IPS-NIHi7 (cell line): ENCODE measurements around the gene WFIKKN1.
"Not testable (repeated sequence)": the region's sequence is repeated elsewhere in the genome, so short reads cannot be mapped to it uniquely, and the experiment has no call there.

Experiments
- DNase-seq: peaks from one replicate; pipeline ENCODE4 v3.0.0; 2012; ENCODE audit warnings: mixed read lengths; ENCODE audit errors: extremely low spot score

The WFIKKN1 gene

GRCh38 chr16:595094-595528 lies 35.7 kb upstream of the WFIKKN1 start:
- DNase-seq = no peak

- DNase-seq = no peak
Measured at GRCh38 chr16:595942-596735, 34.6 kb upstream of the WFIKKN1 start.

- no peak for DNase-seq
Measured at GRCh38 chr16:596736-597060, 34.1 kb upstream of the WFIKKN1 start.

GRCh38 chr16:597655-598054 lies 33.1 kb upstream of the WFIKKN1 start:
- not testable (repeated sequence) for DNase-seq

- no peak for DNase-seq
Measured at GRCh38 chr16:598823-599739, 31.7 kb upstream of the WFIKKN1 start.

- peak; percentile 66 for DNase-seq
Measured at GRCh38 chr16:600781-601180, 30.0 kb upstream of the WFIKKN1 start.

GRCh38 chr16:603933-604332 lies 26.9 kb upstream of the WFIKKN1 start:
- DNase-seq = no peak

- DNase-seq = no peak
Measured at GRCh38 chr16:606656-607307, 24.0 kb upstream of the WFIKKN1 start.

GRCh38 chr16:608019-608418 lies 22.8 kb upstream of the WFIKKN1 start:
- no peak for DNase-seq

GRCh38 chr16:609316-609715 lies 21.5 kb upstream of the WFIKKN1 start:
- no peak for DNase-seq

GRCh38 chr16:609984-610383 lies 20.8 kb upstream of the WFIKKN1 start:
- no peak for DNase-seq

- peak; percentile 92 for DNase-seq
Measured at GRCh38 chr16:610513-611381, 20.0 kb upstream of the WFIKKN1 start.

- DNase-seq = no peak
Measured at GRCh38 chr16:615122-615521, 15.7 kb upstream of the WFIKKN1 start.

- DNase-seq = no peak
Measured at GRCh38 chr16:616733-617586, 13.8 kb upstream of the WFIKKN1 start.

GRCh38 chr16:617855-618254 lies 12.9 kb upstream of the WFIKKN1 start:
- no peak for DNase-seq

GRCh38 chr16:619476-620100 lies 11.2 kb upstream of the WFIKKN1 start:
- no peak for DNase-seq

GRCh38 chr16:620700-621525 lies 9.9 kb upstream of the WFIKKN1 start:
- DNase-seq = no peak

- no peak for DNase-seq
Measured at GRCh38 chr16:621526-622105, 9.2 kb upstream of the WFIKKN1 start.

GRCh38 chr16:622920-623280 lies 7.9 kb upstream of the WFIKKN1 start:
- DNase-seq = no peak
